Endodermal cell (in vitro differentiated cells): ENCODE measurements around the gene MYO19. TPM values are rescaled to one million over a fixed set of nuclear protein-coding genes. Genes with fewer than 3 reads are reported as not detected.

ENCODE experiments used
- DNase-seq: peaks from one replicate; pipeline ENCODE4 v3.0.0-alpha.2; 2017
- H3K27ac ChIP-seq: 2 replicates; pipeline ENCODE4 v1.5.1; 2013; ENCODE audit warnings: mild to moderate bottlenecking, low read depth, low read length, moderate library complexity
- H3K27me3 ChIP-seq: 2 replicates; pipeline ENCODE4 v1.6.1; 2013; ENCODE audit warnings: mild to moderate bottlenecking, low read length, moderate library complexity; ENCODE audit not compliant: insufficient read depth, control insufficient read depth, poor library complexity, severe bottlenecking
- H3K36me3 ChIP-seq: 2 replicates; pipeline ENCODE4 v1.7.0; 2013; ENCODE audit warnings: mild to moderate bottlenecking, low read length, moderate library complexity; ENCODE audit not compliant: control insufficient read depth, insufficient read depth
- H3K4me1 ChIP-seq: one replicate; pipeline ENCODE4 v1.7.0; 2013; ENCODE audit warnings: low read length; ENCODE audit not compliant: control insufficient read depth, insufficient read depth
- H3K4me3 ChIP-seq: 2 replicates; pipeline ENCODE4 v1.5.1; 2013; ENCODE audit warnings: mild to moderate bottlenecking, low read length, moderate library complexity
- H3K9ac ChIP-seq: 2 replicates; pipeline ENCODE4 v1.6.1; 2013; ENCODE audit warnings: mild to moderate bottlenecking, low read length, moderate library complexity; ENCODE audit not compliant: poor library complexity, severe bottlenecking; ENCODE audit errors: extremely low read depth
- H3K9me3 ChIP-seq: 2 replicates; pipeline ENCODE4 v1.6.1; 2013; ENCODE audit warnings: mild to moderate bottlenecking, low read length, moderate library complexity; ENCODE audit not compliant: control insufficient read depth
- H3K27ac Mint-ChIP-seq: 2 replicates; pipeline ENCODE4 v1.8.0; 2020; ENCODE audit warnings: mixed read lengths
- H3K27me3 Mint-ChIP-seq: 2 replicates; pipeline ENCODE4 v1.8.0; 2021; ENCODE audit warnings: mild to moderate bottlenecking, mixed read lengths; ENCODE audit not compliant: insufficient read depth
- H3K36me3 Mint-ChIP-seq: 2 replicates; pipeline ENCODE4 v1.8.0; 2020; ENCODE audit warnings: low read depth, mixed read lengths
- H3K4me1 Mint-ChIP-seq: 2 replicates; pipeline ENCODE4 v1.8.0; 2020; ENCODE audit warnings: mixed read lengths
- H3K4me3 Mint-ChIP-seq: 2 replicates; pipeline ENCODE4 v1.8.0; 2020; ENCODE audit warnings: mild to moderate bottlenecking, moderate library complexity, mixed read lengths
- H3K9me3 Mint-ChIP-seq: 2 replicates; pipeline ENCODE4 v1.8.0; 2020; ENCODE audit warnings: mild to moderate bottlenecking, mixed read lengths
- CTCF ChIP-seq: fragments of 200-600 bp; sonication (generic); conservative IDR thresholded peaks from 2 replicates; pipeline ENCODE4 v1.5.0; 2021; ENCODE audit warnings: antibody characterized with exemption, mild to moderate bottlenecking
- WGBS, 2 experiments: methylation state at CpG; one replicate each; pipeline versions ENCODE4 v1.1.5 to v1.1.7; 2013; ENCODE audit warnings: missing lambda C conversion rate in 2 of 2, mixed read lengths in 1 of 2; ENCODE audit not compliant: insufficient coverage in 1 of 2, insufficient read length in 1 of 2; 5-methylcytosine and 5-hydroxymethylcytosine counted together
- total RNA-seq, 2 donors: library from RNA; stranded (reverse); fragmentation: NEBNext Ultra II Directional in 1 of 2; extraction: Animal tissue kit (Norgen Biotek cat#: 25700) in 1 of 2; gene quantifications; 2 replicates in 1 of 2; 3 replicates in 1 of 2; pipeline ENCODE4 v1.2.1, GENCODE V29; 2021

The MYO19 gene
- total RNA-seq, 2 donors from 2014 or later = 133 to 154 TPM

DNA sequence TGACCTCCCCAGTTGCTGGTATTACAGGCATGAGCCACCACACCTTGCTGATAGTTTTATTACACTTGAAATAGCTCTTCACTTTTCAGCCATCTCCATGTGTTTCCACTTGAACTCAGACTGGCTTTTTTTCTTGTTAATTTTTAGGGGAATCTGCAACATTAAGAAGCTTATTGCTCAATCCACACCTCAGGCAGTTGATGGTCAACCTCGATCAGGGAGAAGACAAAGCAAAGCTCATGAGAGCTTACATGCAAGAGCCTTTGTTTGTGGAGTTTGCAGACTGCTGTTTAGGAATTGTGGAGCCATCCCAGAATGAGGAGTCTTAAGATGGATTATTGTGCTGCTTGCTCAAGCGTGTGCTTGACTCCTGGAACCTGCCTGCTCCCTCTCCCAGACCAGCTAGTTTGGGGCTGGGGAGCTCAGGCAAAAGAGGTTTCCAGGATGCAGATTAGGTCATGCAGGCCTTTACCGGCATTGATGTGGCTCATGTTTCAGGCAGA is 39.5 kb downstream of the MYO19 start:
- H3K4me3 Mint-ChIP-seq = no peak overlapping the region
- Histone ChIP-seq H3K27me3 (no peaks in the 10 kb centered on the region), H3K27ac (peak overlapping the region; percentile 13), H3K36me3 (peaks cover 90% of the 10 kb centered on the region), H3K4me1 (peaks cover 20% of the 10 kb centered on the region), H3K9me3 (no peaks in the 10 kb centered on the region), H3K9ac (no peak overlapping the region), H3K4me3 (peak overlapping the region; percentile 13)
- H3K27ac Mint-ChIP-seq = peak overlapping the region; percentile 83
- DNase-seq = peak; percentile 48
- H3K9me3 Mint-ChIP-seq = no peaks in the 10 kb centered on the region
- 56 to 86% methylated on average over 1 to 3 of the region's 3 CpGs for WGBS, 2 experiments
- peaks cover 36% of the 10 kb centered on the region for H3K4me1 Mint-ChIP-seq
- H3K27me3 Mint-ChIP-seq = no peaks in the 10 kb centered on the region
- TF ChIP-seq CTCF = no peak
- H3K36me3 Mint-ChIP-seq = peaks cover 70% of the 10 kb centered on the region

- peak overlapping the region; percentile 83 for H3K27ac Mint-ChIP-seq
- H3K9me3 Mint-ChIP-seq = no peaks in the 10 kb centered on the region
- no peak for DNase-seq
- Histone ChIP-seq H3K27me3 (no peaks in the 10 kb centered on the region), H3K27ac (peak overlapping the region; percentile 9), H3K4me1 (peaks cover 20% of the 10 kb centered on the region), H3K9me3 (no peaks in the 10 kb centered on the region), H3K4me3 (peak overlapping the region; percentile 13), H3K36me3 (peaks cover 90% of the 10 kb centered on the region), H3K9ac (no peak overlapping the region)
- no peaks in the 10 kb centered on the region for H3K27me3 Mint-ChIP-seq
- TF ChIP-seq CTCF = no peak
- H3K36me3 Mint-ChIP-seq = peaks cover 74% of the 10 kb centered on the region
- H3K4me1 Mint-ChIP-seq = peaks cover 36% of the 10 kb centered on the region
- H3K4me3 Mint-ChIP-seq = no peak overlapping the region
- WGBS, 2 experiments = 87 to 98% methylated on average over 5 of the region's 5 CpGs
Measured at GRCh38 chr17:36494674-36495073, 40.0 kb downstream of the MYO19 start.

GRCh38 chr17:36493956-36494355 is 40.7 kb downstream of the MYO19 start:
- H3K9ac ChIP-seq = no peak overlapping the region
- peaks cover 78% of the 10 kb centered on the region for H3K36me3 Mint-ChIP-seq
- DNase-seq = no peak
- peaks cover 91% of the 10 kb centered on the region for H3K36me3 ChIP-seq
- no peaks in the 10 kb centered on the region for H3K27me3 ChIP-seq
- H3K9me3 ChIP-seq = no peaks in the 10 kb centered on the region
- H3K4me1 ChIP-seq = peaks cover 20% of the 10 kb centered on the region
- H3K27me3 Mint-ChIP-seq = no peaks in the 10 kb centered on the region
- no peak overlapping the region for H3K4me3 ChIP-seq
- H3K9me3 Mint-ChIP-seq = no peaks in the 10 kb centered on the region
- peak overlapping the region; percentile 12 for H3K27ac Mint-ChIP-seq
- H3K4me3 Mint-ChIP-seq = no peak overlapping the region
- H3K4me1 Mint-ChIP-seq = peaks cover 36% of the 10 kb centered on the region
- 100% methylated on average over 1 of the region's 1 CpG for WGBS, 2 experiments
- no peak for TF ChIP-seq CTCF
- H3K27ac ChIP-seq = peak overlapping the region; percentile 6
